HG03439 (cell line): Measurements from ENCODE around the gene CYP27A1.
"Not testable (repeated sequence)": the region's sequence is repeated elsewhere in the genome, so short reads cannot be mapped to it uniquely, and the experiment has no call there.

Experiments
- ATAC-seq: cut with Tn5 transposase; IDR thresholded peaks from one replicate; pipeline ENCODE4 v1.9.1; 2021; ENCODE audit warnings: mild to moderate bottlenecking, moderate library complexity; ENCODE audit not compliant: unreplicated experiment

Gene CYP27A1

DNA sequence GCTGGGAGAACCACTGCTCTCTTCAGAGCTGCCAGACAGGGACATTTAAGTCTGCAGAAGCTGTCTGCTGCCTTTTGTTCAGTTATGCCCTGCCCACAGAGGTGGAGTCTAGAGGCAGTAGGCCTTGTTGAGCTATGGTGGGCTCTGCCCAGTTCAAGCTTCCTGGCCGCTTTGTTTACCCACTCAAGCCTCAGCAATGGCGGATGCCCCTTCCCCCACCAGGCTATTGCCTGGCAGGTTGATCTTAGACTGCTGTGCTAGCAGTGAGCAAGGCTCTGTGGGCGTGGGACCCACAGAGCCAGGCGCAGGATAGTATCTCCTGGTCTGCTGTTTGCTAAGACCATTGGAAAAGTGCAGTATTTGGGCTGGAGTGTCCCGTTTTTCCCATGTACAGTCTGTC is 9.2 kb upstream of the CYP27A1 start:
- not testable (repeated sequence) for ATAC-seq

DNA sequence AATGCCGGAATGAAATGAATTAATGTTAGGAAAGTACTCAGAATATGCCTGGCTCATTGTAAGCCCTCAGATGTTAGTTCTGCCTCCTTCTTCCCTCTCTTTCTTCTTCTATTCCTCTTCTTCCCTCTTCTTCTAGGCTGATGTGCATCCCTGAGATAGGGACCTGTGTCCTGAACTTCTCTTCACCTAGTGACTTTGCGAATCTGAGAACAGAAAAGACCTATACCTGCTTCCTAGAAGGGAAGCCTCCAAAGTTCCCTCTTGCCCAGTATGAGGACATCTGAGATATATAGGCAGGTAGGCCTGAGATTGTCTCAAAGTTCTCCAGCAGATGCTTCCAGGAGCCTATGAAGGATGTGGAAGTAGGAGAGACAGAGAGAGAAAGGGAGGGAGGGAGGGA is 8.1 kb upstream of the CYP27A1 start:
- ATAC-seq: no peak

DNA sequence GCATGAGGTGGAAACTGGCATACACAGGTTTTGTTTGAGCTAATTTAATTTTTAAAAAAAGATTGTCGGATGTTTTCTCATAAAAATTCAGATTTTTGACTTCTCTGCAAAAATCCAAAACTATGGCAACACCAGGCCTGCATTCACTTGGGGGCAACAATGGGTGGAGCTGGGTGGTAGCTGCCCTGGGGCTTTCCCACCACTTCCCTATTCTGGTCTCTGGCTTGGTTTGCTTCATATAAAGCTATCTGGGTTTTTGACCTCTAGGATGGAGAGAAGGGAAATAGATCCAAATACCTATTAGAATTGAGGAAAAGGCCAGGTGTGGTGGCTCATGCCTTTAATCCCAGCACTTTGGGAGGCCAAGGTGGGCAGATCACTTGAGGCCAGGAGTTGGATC is 5.5 kb upstream of the CYP27A1 start:
- no peak for ATAC-seq

DNA sequence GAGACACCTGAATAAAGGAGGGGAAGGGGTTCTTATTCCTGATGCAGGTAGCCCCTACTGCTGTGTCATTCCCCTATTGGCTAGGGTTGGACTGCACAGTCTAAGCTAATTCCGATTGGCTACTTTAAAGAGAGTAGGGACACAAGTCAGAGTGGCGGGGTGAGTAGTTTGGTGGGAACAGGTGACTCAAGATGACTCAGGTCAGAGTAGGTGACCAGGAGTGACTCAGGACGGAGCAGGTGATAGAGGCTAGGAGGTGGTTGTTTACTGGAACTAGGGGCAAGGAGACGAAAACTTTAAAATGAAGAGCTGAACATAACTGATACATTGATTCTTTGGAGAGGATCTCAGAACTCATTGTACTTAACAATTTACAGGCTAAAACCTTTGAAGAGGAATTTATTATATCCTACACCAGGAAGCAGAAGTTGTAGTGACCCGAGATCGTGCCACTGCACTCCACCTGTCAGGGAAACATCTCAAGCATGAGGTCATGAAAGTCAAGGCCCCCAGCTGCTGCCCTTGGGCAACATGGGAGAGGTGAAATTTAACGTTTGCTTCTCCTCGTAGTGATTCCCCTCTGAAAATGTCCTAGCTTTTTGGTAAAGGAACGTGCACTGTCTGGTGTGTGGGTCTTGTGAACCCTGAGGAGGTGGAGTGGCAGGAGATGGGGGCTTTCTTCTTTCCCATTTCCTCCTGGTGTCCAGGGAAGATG is 4.5 kb upstream of the CYP27A1 start:
- no peak for ATAC-seq

GRCh38 chr2:218780046-218780445 is 1.9 kb upstream of the CYP27A1 start:
- no peak for ATAC-seq

DNA sequence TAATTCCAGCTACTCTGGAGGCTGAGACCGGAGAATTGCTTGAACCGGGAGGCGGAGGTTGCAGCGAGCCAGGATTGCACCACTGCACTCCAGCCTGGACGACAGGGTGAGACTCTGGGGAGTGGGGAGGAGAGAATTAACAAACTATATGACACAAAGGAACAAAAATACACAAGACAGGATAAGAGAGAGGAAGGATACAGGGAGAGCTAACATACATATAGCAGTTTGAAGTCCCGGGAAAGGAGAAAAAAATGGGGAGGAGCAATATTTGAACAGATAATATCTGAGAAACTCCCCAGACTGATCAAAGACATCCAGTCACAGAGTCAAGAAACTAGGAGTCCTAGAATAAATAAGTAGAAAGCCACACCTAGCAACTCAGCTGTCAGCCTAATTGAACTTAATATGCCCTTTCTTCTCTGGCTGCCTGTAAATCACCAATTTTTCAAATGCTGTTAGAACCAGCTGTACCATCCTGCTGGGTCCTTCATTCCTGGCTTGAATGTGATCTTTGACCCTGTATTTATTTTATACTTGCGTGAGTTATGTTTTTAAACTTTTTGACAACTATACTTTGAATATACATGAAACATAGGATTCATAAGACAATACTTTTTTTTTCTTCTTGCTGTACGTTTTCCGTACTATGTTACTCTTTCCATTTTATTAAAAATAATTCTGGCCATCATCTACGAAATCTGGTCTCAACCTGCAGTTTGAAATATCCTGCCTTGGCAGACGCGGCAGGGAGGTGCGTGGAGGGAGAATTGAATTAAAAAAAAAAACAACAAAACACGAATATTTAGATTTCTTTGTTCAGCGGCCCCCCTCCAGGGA is 876 bp upstream of the CYP27A1 start:
- no peak for ATAC-seq

GRCh38 chr2:218782528-218782844 is 539 bp downstream of the CYP27A1 start:
- no peak for ATAC-seq

DNA sequence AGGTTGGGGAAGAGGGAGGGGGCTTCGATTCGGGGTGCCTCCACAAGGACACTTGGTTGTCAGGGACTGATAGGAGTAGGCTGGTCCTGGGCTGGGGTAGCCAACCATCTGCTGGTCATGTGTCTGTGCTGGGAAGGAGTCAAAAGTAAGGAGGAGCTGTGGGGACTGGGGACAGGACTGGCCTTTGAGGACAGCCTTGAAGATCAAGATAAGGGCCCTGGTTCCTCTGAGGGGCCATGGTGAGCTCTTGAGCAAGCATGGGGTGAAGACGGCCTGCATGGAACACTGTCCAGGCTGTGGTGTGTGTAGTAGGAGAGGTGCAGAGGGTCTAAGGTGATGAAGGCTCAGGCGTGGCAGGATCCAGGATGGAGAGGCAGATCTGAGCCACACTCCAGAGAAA is 1.7 kb downstream of the CYP27A1 start:
- no peak for ATAC-seq

- no peak for ATAC-seq
Measured at GRCh38 chr2:218785103-218785502, 3.2 kb downstream of the CYP27A1 start.

GRCh38 chr2:218786133-218786532 is 4.2 kb downstream of the CYP27A1 start:
- ATAC-seq: no peak

DNA sequence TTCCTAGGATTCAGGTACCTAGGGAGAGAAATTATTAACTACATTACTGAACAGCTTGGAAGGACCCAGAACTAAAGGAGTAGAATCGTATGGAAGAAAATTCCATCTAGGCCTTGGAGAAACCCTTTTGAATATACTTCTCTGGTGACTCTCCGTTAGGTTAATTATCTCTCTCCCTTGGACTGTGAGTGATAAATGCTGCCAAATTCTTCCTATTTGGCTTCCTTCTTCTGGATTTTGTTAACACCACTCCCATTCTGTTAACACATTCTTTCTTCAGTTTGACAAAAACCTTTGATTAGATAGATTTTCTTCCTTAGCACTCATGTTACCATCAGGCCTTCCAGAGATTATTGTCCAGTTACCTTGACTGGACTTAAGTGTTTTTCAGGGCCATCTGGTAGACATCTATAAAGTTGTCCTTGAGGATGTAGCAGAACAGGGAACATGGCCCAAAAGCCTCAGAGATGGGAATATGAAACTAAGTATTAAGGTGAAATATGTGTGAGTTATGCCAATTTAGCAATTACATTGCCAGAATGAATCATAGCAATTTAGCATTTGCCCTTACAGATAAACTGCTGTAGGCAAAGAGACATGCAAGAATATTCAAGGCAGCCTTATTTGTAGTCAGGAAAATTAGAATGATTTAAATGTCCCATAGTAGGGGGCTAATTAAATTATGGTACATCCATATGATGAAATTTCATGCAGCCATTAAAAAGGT is 6.7 kb downstream of the CYP27A1 start:
- ATAC-seq: no peak

DNA sequence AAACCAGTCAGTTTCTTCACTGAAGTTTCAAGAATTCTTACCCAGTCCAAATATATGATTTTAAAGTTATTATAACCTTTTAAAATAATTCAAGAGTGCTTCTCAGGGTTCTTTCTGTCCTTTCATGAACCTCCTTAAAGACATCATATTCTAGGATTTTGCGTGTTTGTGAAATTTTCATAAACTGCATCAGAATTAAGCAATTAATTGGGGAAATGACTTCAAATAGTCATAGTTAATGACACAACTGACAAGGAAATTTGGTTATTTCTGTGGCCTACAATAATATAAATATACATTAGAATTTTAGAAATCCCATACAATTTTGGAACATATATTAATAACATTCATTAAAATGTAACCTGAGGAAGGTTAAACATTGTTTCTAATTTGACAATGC is 10.5 kb downstream of the CYP27A1 start:
- no peak for ATAC-seq

- no peak for ATAC-seq
Measured at GRCh38 chr2:218796691-218797090, 14.7 kb downstream of the CYP27A1 start.

DNA sequence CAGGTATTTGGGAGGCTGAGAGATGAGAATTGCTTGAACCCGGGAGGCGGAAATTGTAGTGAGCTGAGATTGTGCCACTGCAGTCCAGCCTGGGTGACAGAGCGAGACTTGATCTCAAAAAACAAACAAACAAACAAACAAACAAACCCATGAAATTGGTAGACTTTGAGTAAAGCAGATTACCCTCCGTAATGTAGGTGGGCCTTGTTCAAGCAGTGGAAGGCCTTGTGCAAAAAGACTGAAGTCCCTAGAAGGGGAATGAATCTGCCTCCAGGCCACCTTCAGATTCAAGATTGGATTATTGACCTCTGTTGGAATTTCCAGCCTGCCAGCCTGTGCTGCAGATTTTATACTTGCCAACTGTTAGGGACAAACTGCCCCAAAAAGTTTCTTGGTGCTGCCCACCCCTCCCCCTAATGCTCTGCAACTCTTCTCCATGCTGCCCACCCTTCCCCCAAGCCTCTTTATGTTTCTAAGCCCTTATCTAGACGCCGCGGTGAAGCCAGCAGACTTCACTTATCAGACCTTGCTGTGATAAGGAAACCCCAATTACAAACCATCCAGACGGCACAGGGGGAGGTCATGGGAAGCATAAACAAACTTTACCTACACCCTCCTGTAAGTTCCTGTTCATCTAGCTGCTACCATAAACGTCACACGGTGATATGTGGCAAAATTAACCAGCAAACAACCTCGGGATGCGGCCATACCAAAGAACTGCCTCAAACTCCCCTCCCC is 17.0 kb downstream of the CYP27A1 start:
- no peak for ATAC-seq

GRCh38 chr2:218799990-218800389 is 18.0 kb downstream of the CYP27A1 start:
- no peak for ATAC-seq

DNA sequence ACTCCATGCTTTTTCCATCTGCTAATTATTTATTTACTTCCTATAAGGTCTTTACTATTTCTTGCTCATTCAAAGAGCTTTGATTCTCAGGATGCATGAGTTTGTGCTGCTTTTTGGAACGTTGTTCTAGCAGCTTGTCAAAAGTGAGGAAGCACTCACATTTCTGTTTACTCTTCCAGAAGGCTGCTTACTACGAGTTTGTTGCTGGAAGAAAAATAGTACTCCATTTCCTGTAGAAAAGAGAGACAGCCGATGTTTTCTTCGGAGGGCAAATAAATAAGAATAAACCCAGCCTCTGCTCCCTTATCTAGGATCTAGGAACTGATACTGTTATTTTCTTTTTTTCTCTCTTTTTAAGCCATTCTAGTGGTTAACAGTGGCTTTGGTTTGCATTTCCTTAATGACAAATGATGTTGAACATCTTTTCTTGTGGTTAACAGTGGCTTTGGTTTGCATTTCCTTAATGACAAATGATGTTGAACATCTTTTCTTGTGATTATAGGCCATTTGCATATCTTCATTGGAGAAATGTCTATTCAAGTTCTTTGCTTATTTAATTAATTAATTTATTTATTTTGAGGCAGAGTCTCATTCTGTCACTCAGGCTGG is 20.5 kb downstream of the CYP27A1 start:
- ATAC-seq: no peak

GRCh38 chr2:218804817-218805216 is 22.9 kb downstream of the CYP27A1 start:
- ATAC-seq: no peak

- no peak for ATAC-seq
Measured at GRCh38 chr2:218805627-218806026, 23.7 kb downstream of the CYP27A1 start.

DNA sequence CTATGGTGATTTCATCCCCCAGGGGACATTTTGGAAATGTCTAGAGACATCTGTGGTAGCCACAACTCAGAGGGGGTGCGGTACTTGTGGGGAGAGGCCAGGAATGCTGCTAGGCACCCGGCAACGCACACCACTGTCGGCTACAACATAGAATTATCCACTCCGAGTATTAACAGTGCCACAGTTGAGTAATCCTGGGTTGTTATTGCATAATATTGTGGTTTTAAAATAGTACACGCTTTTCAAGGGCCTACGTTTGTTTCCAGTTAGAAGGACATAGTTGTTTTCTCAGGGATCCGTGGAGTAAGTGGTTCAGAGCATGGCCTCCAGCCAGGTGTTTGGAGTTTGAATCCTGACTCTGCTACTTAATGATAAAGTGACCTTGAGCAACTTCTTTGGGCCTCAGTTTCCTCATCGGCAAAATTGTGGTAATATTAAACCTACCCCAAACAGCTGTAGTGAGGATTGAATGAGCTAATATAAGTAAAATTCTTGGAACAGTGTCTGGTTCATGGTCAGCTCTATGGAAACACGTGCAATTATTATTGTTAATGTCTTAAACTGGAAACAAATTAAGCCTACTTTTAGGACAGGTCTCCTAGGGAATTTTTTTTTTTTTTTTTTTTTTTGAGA is 24.5 kb downstream of the CYP27A1 start:
- ATAC-seq: no peak

GRCh38 chr2:218807626-218808025 is 25.7 kb downstream of the CYP27A1 start:
- no peak for ATAC-seq
